Liver (tissue), 3 donors: ENCODE data around the gene PCDH9.

ENCODE experiments used
- FOXA1 ChIP-seq: IDR thresholded peaks from 2 replicates; pipeline ENCODE4 v1.6.1; 2016; ENCODE audit warnings: antibody characterized with exemption
- JUND ChIP-seq, 2 donors: IDR thresholded peaks; 2 replicates each; pipeline ENCODE4 v1.6.1; 2016; ENCODE audit warnings: antibody characterized with exemption in 2 of 2
- RAD21 ChIP-seq, 2 donors: IDR thresholded peaks; 2 replicates each; pipeline ENCODE4 v1.6.1; 2016; ENCODE audit warnings: antibody characterized with exemption in 2 of 2, mild to moderate bottlenecking in 2 of 2
- SP1 ChIP-seq: IDR thresholded peaks from 2 replicates; pipeline ENCODE4 v1.6.1; 2018; ENCODE audit warnings: antibody characterized with exemption, mild to moderate bottlenecking
- TAF1 ChIP-seq: conservative IDR thresholded peaks from 2 replicates; pipeline ENCODE4 v1.6.1; 2016; ENCODE audit warnings: antibody characterized with exemption, mild to moderate bottlenecking
- YY1 ChIP-seq: IDR thresholded peaks from 2 replicates; pipeline ENCODE4 v1.6.1; 2016; ENCODE audit warnings: antibody characterized with exemption, mild to moderate bottlenecking
- ZBTB33 ChIP-seq: IDR thresholded peaks from 2 replicates; pipeline ENCODE4 v1.6.1; 2016; ENCODE audit warnings: antibody characterized with exemption
- TF ChIP-seq, protein P1 (sequence below): fragments of 150-350 bp; IDR thresholded peaks from 2 replicates; pipeline ENCODE4 v1.5.1; 2017; ENCODE audit warnings: improper control_type of control experiment, low read depth, low read length; ENCODE audit not compliant: missing input control
- donor health status: healthy.
- donor health status: healthy.

DNA sequence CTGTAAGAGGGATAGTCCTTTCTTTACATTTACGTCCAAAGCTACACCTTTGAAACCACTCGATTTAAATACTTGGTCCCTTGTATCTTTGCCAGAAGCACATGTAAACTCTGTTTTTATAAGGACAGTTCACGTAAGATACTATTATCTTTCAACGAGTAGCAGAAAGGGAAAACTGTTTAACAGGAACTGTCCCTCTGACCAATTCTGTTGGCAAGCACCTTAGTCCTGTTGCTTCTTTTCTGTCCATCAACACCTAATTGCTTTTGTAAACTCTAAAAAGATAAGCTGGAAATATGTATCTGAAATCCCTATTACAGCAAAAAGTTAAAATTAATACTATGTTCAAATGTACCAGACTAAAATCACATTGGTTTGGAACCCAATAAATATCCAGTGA is 37.4 kb downstream of the PCDH9 start:
- TF ChIP-seq, protein P1, sequence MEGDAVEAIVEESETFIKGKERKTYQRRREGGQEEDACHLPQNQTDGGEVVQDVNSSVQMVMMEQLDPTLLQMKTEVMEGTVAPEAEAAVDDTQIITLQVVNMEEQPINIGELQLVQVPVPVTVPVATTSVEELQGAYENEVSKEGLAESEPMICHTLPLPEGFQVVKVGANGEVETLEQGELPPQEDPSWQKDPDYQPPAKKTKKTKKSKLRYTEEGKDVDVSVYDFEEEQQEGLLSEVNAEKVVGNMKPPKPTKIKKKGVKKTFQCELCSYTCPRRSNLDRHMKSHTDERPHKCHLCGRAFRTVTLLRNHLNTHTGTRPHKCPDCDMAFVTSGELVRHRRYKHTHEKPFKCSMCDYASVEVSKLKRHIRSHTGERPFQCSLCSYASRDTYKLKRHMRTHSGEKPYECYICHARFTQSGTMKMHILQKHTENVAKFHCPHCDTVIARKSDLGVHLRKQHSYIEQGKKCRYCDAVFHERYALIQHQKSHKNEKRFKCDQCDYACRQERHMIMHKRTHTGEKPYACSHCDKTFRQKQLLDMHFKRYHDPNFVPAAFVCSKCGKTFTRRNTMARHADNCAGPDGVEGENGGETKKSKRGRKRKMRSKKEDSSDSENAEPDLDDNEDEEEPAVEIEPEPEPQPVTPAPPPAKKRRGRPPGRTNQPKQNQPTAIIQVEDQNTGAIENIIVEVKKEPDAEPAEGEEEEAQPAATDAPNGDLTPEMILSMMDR = no peak
- TF ChIP-seq RAD21 (IDR thresholded peaks at IDR 0.05) (no peak), JUND (IDR thresholded peaks at IDR 0.05) (no peak), TAF1 (no peak), SP1 (no peak), ZBTB33 (no peak), FOXA1 (no peak), YY1 (no peak)
